ENCODE data around the gene MORN1.
A peak's percentile ranks its signal among the peaks of the same experiment; 100 is the strongest.
"Not testable (repeated sequence)": the region's sequence is repeated elsewhere in the genome, so short reads cannot be mapped to it uniquely, and the experiment has no call there.

MORN1 gene

DNA sequence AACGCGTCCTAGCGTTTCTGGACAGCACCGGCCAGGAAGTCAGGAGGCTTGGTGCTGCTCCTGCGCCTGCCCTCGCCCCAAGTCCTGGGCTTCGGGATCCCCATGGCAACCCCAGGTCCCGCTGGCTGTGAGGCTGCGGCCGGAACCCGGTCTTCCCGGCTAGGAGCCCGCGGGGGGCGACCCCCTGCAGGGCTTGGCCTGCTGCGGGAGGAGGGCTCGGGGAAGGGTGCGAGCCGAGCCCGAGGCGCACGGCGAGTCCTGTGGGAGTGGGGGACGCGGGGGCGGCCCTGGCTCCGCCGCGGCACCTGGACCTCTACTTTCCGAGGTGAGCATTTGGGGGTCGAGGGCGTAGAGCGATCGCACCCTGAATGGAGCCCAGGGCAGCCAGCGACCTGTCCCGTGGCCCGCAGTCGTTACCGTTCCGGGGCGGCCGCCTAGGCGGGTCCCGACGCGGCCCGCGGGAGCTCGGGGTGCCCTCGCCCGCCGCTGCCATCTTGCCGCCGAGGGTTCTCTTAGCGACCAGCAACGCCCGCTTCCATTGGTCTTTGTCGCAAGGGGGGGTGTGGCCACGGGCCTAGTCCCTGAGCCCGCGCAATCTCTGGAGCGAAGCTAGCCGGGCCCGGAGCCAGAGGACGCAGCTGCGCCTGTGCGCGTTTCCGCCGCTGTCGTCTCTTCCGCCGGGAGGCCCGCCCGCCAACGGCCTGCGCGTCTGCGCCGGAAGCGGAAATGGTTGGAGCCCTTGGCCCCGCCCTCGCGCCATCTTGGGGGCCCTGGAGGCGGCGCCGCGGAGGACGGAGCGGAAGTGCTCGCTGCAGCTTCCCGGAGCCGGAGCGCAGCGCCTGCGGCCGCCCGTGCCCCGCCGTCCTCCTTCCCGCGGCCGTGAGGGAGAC is at the start of gene MORN1, which contains the start of gene RER1:
TSS of gene MORN1 (minus strand) at position 514 of the 890 bp plus-strand sequence. CDS start at position 493, 21 bp downstream.
TSS of gene RER1 (plus strand) at position 801 of the 890 bp plus-strand sequence. CDS start 3,950 bp downstream, outside the sequence.
- H3K4me3 ChIP-seq (ENCODE audit: low read length), result peak within 1 kb of the TSS; percentile 99
- H3K36me3 ChIP-seq (replicated peaks; ENCODE audit: insufficient read depth, low read length), result 0 out of 2 replicates have a peak, but pooled peaks cover 2% of the 10 kb centered on the region

DNA sequence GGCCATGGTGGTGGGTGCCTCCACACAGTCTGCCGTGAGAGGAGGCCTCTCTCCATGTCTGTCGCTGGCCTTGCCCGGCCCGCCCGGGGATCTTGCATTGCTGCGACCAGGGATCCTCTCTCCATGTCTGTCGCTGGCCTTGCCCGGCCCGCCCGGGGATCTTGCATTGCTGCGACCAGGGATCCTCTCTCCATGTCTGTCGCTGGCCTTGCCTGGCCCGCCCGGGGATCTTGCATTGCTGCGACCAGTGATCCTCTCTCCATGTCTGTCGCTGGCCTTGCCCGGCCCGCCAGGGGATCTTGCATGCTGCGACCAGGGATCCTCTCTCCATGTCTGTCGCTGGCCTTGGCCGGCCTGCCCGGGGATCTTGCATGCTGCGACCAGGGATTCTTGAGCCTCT is 49.0 kb upstream of the MORN1 start:
- not testable (repeated sequence) for H3K9me2 ChIP-seq (replicated peaks; ENCODE audit: insufficient read depth, low read length); H3K9ac ChIP-seq (ENCODE audit: low read length); DNase-seq; H3K9me3 ChIP-seq (replicated peaks; ENCODE audit: insufficient read depth, low read length); H4K20me1 ChIP-seq (ENCODE audit: insufficient read depth, low read length); H3K79me2 ChIP-seq (ENCODE audit: low read length); H3F3A ChIP-seq (ENCODE audit: insufficient read depth, low read length); H2AFZ ChIP-seq (ENCODE audit: low read length); H3K4me3 ChIP-seq (ENCODE audit: low read length); H3K36me3 ChIP-seq (replicated peaks; ENCODE audit: insufficient read depth, low read length); H3K27ac ChIP-seq (ENCODE audit: low read length)
- peaks cover 68% of the 10 kb centered on the region for H3K27me3 ChIP-seq (replicated peaks; ENCODE audit: insufficient read depth, low read length)
- H3K4me1 ChIP-seq (ENCODE audit: low read length), result peaks cover 12% of the 10 kb centered on the region
- H3K4me2 ChIP-seq (ENCODE audit: low read depth, low read length), result peak overlapping the region; percentile 9; the same call in 1 of the 2 replicates

More for the DNA sequence above, at the start of gene MORN1, which contains the start of gene RER1:
- no peaks in the 10 kb centered on the region for H3F3A ChIP-seq (ENCODE audit: insufficient read depth, low read length)
- TF ChIP-seq EZH2 (optimal IDR thresholded peaks at IDR 0.05; ENCODE audit: low read depth, low read length) (no peak), EZH2phosphoT487 (IDR thresholded peaks at IDR 0.05; ENCODE audit: low read length) (no peak)
- TF ChIP-seq, protein P1, sequence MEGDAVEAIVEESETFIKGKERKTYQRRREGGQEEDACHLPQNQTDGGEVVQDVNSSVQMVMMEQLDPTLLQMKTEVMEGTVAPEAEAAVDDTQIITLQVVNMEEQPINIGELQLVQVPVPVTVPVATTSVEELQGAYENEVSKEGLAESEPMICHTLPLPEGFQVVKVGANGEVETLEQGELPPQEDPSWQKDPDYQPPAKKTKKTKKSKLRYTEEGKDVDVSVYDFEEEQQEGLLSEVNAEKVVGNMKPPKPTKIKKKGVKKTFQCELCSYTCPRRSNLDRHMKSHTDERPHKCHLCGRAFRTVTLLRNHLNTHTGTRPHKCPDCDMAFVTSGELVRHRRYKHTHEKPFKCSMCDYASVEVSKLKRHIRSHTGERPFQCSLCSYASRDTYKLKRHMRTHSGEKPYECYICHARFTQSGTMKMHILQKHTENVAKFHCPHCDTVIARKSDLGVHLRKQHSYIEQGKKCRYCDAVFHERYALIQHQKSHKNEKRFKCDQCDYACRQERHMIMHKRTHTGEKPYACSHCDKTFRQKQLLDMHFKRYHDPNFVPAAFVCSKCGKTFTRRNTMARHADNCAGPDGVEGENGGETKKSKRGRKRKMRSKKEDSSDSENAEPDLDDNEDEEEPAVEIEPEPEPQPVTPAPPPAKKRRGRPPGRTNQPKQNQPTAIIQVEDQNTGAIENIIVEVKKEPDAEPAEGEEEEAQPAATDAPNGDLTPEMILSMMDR (IDR thresholded peaks at IDR 0.05; ENCODE audit: low read length), result no peak
- peak within 1 kb of the TSS; percentile 74 for H3K4me2 ChIP-seq (ENCODE audit: low read depth, low read length)
- no peaks in the 10 kb centered on the region; the same call in 1 of the 2 replicates for H4K20me1 ChIP-seq (ENCODE audit: insufficient read depth, low read length)
- peak within 1 kb of the TSS; percentile 86 for H3K9ac ChIP-seq (ENCODE audit: low read length)
- H2AFZ ChIP-seq (ENCODE audit: low read length), result peak within 1 kb of the TSS; percentile 93
- H3K27ac ChIP-seq (ENCODE audit: low read length), result peak within 1 kb of the TSS; percentile 49; the same call in 1 of the 2 replicates
- H3K27me3 ChIP-seq (replicated peaks; ENCODE audit: insufficient read depth, low read length), result no peaks in the 10 kb centered on the region
- H3K79me2 ChIP-seq (ENCODE audit: low read length), result peaks cover 53% of the 10 kb centered on the region
- no peaks in the 10 kb centered on the region for H3K9me3 ChIP-seq (replicated peaks; ENCODE audit: insufficient read depth, low read length)
- DNase-seq, result peak; percentile 99
- H3K4me1 ChIP-seq (ENCODE audit: low read length), result peaks cover 18% of the 10 kb centered on the region
- no peaks in the 10 kb centered on the region for H3K9me2 ChIP-seq (replicated peaks; ENCODE audit: insufficient read depth, low read length)

DNA sequence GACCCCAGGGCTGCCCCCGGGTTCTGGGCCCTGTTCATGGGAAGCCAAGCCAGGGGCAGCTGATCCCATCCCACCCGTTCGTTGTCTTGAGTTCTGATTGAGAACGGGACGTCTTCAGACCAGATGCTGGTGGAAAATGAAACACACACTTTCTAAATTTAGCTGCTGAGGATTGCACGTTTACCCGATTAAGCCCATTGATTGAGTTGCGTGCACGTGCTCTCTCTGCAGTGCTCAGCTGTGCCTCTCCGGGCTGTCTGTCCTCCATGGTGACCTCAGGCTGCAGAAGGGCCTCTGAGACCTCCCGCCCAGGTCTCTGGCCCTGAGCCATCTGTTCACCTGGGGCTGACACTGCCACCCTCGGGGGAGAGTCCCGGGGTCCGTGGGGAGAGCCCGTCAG is 48.0 kb upstream of the MORN1 start:
- H4K20me1 ChIP-seq (ENCODE audit: insufficient read depth, low read length), result no peaks in the 10 kb centered on the region
- H3K36me3 ChIP-seq (replicated peaks; ENCODE audit: insufficient read depth, low read length), result no peaks in the 10 kb centered on the region
- H3K27me3 ChIP-seq (replicated peaks; ENCODE audit: insufficient read depth, low read length), result peaks cover 68% of the 10 kb centered on the region
- H3K4me1 ChIP-seq (ENCODE audit: low read length), result peaks cover 12% of the 10 kb centered on the region
- H2AFZ ChIP-seq (ENCODE audit: low read length), result peak overlapping the region; percentile 48; the same call in 1 of the 2 replicates
- H3K4me2 ChIP-seq (ENCODE audit: low read depth, low read length), result peak overlapping the region; percentile 49; the same call in 1 of the 2 replicates
- H3K27ac ChIP-seq (ENCODE audit: low read length), result no peak overlapping the region
- peak; percentile 24 for DNase-seq
- H3K4me3 ChIP-seq (ENCODE audit: low read length), result no peak overlapping the region
- H3K79me2 ChIP-seq (ENCODE audit: low read length), result no peaks in the 10 kb centered on the region
- no peaks in the 10 kb centered on the region for H3K9me2 ChIP-seq (replicated peaks; ENCODE audit: insufficient read depth, low read length)
- H3K9me3 ChIP-seq (replicated peaks; ENCODE audit: insufficient read depth, low read length), result no peaks in the 10 kb centered on the region
- TF ChIP-seq EZH2phosphoT487 (IDR thresholded peaks at IDR 0.05; ENCODE audit: low read length), result no peak
- TF ChIP-seq EZH2 (optimal IDR thresholded peaks at IDR 0.05; ENCODE audit: low read depth, low read length), result no peak
- TF ChIP-seq, protein P1 (IDR thresholded peaks at IDR 0.05; ENCODE audit: low read length), result no peak
- no peaks in the 10 kb centered on the region for H3F3A ChIP-seq (ENCODE audit: insufficient read depth, low read length)
- H3K9ac ChIP-seq (ENCODE audit: low read length), result no peak overlapping the region

Measured in MM.1S (cell line).